IPS-NIHi7 (cell line): ENCODE results near the gene IQGAP2.
A peak's percentile ranks its signal among the peaks of the same experiment; 100 is the strongest.

Source experiments
- DNase-seq: peaks from one replicate; pipeline ENCODE4 v3.0.0; 2012; ENCODE audit warnings: mixed read lengths; ENCODE audit errors: extremely low spot score

The IQGAP2 gene

DNA sequence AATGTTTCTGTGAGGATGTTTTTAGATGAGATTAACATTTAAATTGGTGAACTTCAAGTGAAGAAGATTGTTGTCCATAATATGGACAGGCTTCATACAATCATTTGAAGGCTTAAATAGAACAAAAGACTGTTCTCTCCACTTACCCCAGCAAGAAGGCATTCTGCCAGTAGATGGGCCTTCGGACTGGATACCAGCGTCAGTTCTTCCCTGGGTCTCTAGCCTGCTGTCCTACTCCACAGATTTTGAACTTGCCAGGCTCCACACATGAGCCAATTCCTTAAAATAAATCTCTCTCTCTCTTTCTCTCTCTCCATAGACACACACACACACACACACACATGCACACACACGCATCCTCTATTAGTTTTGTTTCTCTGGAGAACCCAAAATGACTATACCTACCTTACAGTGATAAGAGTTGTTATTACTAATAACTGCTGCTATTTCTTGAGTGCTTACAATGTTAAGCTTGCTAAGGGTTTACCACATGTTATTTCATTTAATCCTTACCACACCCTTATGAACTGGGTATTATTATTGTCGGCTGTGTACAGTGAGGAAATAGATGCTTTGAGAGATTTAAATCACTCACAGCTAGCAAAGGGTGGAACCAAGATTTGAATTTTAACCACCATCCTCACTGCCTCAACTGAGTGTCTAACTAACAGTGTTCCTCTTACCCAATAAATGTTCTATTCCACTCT, 19.8 kb upstream of the IQGAP2 start:
- no peak for DNase-seq

DNA sequence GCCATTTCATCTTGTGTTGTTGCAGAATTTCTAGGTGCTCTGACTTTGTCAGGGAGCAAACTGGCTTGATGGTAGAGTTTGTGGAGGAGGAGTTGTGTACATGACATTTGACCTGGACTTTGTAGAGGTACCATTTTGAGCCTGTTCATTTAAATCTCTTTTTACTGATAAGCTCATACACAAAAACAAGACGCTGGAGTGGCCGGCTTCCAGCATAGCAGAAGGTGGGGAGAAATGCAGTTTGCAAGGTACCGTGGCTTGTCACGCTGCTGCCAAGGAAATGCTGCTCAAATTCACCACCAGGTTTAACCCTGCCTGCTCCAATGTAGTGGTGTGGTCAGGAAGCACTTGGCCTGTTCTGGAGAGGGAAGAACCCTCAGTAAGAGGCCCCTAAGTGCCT, 18.9 kb upstream of the IQGAP2 start:
- no peak for DNase-seq

DNA sequence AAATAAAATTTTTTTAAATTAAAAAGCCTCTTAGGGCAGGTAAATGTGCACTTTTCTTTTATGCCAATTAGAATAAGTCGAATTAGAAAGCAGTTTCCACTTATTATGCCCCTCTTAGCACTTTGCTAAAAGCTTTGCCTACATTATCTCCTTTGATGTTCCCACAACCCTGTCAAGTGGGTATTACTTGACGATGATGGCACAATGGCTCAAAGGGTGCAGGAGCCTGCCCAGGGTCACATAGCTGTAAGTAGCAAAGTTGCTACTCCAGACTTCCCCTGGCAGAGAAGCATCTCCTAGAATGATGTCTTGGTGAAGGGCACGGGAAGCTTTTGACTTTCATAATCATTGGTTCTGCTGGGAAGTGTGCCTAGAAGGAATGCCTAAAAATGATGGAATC, 18.4 kb upstream of the IQGAP2 start:
- no peak for DNase-seq

DNA sequence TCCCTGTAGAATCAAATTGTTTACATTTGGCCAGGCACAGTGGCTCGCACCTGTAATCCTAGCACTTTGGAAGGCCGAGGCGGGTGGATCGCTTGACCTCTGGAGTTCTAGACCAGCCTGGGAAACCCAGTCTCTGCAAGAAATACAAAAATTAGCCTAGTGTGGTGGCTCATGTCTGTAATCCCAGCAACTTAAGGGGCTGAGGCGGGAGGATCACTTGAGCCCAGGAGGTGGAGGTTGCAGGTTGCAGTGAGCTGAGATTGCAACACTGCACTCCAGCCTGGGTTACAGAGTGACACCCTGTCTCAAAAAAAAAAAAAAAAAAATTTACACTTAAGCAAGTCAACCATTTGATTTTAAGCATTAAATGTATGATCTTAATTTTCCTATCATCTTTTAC, 17.5 kb upstream of the IQGAP2 start:
- DNase-seq, result no peak

DNA sequence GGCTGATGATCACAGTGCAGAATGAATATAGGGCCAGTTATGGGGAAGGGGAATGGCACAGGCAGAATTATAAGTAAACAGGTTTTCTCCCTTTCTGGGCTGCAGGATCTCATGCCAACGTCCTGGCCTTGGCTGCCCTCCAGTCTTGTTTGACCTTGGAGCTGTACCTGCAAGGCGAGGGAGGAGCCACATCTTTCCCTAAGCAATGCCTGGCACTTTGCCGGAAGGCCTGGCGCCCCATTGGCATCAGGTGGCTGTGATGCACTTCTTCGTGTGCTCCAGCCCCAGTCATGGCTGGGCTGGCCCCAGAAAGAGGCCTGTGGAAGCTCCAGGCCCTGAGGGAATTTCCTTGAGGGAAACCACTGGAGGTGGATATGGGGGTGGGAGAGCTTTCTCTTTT, 16.7 kb upstream of the IQGAP2 start:
- DNase-seq, result no peak

DNA sequence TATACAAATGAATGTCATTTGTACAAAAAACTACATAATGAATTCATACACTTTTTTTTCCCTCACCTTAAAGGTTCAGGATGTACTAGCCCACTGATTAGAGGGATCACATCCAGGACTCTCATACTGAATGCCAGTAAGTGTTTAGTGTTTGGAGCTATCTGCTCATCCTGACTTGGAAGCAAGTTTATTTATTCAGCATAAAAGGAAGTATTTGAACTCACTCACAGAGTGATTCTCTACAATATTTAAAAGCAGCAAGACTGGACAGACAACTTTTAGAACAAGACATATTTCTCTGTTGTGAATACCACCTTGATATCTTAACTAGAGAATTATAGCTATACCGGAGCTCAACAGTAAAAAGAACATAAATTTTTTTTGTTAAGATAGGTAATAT, 14.8 kb upstream of the IQGAP2 start:
- DNase-seq, result no peak

DNA sequence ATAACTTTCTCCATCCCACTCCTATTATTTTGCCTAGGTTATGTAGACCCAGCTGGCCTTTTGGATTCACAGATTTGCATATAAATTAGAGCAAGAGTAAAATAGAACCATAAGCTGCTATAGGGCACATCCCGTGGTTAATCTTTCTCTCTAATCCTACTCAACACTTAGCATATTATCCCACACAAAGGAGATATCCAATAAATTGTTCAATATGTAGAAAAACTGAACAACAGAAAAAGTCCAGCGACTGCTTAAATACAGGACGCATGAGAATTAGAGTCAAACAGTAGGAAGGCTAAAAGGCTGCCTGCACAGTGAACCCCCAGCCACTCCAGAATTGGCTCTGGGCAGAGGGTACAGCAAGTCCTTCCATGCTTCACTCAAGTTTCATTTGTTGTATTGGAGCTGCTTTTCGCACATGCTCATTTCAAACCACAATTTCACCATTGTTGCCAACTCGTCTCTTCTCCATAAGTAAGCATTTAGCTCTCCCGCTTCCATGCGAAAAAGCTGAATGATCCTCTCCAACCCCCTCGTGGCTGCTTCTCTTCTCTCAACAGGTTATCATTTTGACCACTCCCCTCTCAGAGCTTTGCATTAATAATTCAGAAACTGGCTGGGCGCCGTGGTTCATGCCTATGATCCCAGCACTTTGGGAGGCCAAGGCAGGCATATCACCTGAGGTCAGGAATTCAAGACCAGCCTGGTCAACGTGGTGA, 14.1 kb upstream of the IQGAP2 start:
- DNase-seq, result no peak

DNA sequence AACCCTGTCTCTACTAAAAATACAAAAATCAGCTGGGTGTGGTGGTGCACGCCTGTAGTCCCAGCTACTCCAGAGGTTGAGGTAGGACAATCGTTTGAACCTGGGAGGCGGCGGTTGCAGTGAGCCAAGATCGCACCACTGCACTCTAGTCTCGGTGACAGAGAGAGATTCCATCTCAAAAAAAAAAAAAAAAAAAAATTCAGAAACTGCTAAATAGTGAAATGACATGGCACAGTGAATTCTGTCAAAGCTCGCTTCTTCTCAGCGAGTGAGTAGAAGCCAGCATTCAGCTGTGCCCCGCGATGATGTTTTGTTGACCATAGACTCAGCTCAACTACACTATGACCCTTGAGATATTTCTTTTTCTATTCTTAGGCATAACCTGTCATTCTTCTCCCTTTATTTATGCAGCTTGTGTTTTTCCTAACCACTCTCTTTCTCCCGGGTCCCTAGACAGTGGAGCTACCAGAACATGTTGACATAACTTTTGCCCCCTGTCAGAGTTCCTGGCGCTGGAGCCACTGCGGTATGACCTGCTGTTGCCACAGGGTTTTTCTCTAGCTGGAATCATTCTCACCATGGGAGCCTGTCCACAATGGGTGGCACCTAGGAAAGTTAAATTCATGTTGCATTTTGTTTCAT, 13.5 kb upstream of the IQGAP2 start:
- DNase-seq, result no peak

DNA sequence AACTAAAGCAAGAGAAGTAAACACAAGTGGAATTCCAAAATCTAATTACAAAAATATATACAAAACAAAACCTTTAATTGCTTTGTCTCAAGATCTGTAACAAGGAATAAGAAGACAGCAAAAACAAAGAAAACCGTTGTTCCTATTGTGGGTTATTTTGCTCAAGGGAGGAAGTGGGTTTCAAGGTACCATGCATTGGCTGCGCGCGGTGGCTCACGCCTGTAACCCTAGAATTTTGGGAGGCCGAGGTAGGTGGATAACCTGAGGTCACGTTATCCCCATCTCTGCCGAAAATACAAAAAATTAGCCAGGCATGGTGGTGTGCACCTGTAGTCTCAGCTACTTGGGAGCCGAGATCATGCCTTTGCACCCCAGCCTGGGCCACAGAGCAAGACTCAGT, 12.1 kb upstream of the IQGAP2 start:
- DNase-seq, result no peak

DNA sequence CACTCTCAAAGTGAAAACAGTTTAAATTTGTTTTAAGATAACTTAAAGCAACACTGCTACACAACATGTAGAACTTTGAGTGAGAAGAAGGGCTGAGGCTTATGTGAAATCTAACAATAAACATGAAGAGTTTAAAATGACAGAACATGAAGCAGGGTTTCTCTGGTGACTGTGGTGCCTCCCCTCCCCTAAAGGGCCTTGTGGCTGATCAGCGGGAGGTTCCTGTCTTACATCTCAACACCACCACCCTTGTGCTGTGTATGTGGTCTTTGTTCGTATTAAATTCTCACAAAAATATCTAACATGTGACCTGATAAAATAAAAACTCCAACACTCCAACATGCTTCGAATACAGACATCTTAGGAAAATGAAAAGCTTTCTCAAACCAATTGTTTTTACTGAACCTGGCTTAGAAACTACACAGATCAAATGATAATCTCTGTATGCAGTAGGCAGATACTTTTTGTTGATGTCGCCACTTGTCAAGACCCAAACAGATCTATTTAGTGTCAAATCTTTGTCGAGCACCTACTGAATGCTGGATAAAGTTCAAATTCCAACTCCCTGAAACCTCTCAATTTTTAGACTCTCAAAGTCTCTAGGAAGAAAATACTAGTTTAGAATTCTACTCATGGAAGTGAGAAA, 9.9 kb upstream of the IQGAP2 start:
- DNase-seq, result no peak

DNA sequence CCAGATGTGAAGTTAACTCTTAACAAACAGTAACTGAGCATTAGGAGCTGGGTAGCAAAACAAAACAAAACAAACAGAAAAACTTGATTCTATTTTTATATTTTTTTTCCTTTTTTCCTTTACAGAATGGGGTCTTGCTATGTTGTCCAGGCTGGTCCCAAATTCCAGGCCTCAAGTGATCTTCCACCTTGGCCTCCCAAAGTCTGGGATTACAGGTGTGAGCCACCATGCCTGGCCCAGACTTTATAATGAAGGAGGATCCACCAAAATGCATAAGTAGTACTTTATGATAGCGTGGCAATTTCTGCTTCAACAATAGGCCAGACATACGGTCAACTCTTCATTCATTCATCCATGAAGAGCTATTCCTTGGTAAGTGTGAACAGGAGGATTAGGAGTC, 5.9 kb upstream of the IQGAP2 start:
- no peak for DNase-seq

DNA sequence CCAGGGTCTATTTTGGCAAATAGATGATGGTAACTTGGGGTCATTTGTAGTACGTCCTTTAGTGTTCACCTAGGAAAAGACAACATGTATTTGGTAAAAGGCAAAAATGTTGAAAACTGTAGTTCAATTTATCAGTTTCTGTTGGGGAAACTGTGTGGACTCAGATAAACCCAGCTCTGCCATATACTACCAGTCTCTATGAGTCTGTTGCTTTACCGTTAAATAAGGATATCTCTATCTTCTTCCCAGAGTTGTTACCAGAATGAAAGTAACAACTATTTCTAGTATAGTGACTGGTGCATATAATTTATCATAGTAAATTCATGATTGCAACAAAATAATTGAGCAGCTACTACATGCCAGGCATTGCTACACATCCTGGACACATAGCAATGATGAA, 3.8 kb upstream of the IQGAP2 start:
- no peak for DNase-seq

DNA sequence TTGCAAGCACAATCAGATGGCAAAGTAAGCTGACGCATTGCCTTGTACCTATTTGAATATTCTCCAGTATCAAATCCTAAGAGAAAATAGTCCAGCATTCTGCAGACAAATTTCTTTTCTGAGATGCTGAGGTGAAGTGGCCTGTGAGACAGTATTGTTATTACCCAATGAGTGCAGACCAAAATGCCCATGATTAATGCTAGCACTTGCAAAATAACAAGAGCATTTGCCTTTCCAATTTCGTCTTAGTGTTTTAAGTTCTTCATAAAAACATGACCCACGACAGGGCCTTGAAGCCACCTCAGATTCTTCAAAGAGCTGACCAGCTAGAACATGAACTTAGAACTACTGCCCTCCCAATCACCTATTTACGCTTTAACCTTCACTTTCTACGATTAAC, 2.6 kb upstream of the IQGAP2 start:
- no peak for DNase-seq

DNA sequence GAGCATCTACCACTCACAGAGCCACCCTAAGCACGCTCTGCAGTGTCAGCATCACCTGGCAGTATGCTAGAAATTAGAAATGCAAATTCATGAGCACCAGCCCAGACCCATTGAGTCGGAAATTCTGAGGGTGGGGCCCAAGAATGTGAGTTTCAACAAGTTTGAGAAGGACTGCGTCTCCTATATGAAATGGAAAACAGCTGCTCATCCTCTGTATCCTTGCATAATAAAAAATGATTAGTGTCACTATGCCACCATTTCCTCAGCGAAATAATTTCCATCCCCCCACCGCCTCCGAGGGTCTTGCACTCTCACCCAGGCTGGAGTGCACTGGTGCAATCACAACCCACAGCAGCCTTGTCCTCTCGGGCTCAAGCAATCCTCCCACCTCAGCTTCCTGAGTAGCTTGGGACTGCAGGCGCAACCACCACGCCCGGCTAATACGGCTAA, 1.3 kb upstream of the IQGAP2 start:
- no peak for DNase-seq

DNA sequence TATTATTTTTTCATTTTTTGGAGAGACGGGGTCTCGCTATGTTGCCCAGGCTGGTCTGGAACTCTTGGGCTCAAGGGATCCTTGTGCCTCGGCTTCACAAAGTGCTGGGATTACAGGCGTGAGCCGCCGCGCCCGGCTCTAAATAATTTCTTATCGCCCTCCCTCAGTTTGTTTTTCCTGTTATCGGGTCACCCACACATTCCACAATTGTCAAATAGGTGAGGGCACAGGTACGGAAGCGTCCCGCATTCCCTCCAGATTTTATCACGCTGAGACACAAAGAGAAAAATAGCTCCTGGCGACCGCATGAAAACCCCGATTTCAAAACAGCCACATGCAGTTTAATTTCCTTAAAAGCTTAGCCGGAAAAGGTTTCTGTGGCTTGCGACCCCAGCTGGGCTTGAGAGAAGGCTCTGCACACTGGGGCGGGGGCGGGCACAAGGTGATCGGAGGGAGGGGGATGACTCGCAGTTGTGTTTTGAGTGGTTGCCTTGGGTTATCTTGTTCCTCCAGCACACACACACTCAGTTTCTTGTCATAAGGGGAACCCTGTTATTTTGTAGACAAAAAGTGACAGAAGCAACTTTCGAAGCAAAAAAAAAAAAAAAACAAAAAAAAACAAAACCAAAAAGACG, 717 bp upstream of the IQGAP2 start:
- DNase-seq, result peak; percentile 83

DNA sequence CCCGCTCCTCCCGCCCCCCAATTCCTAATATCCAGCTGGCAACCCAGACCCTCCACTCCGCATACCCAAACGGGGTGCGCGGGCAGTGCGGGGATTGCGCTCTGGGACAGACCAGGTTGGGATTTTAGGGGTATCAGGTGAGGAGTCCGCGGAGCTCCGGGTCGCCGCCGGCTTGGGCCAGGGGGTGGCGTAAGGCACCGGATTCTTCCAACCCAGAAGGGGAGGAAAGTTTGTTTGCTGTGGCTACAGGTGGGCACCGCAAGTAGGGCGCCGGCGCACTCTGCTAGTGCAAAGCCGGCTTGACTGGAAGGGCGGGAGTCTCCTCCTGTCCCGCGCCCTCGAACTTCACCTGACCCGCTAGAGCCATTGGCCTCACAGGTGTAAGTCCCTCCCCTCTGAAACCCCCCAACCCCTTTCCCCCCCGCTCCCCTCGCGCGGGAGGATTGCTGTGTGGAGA, 709 bp downstream of the IQGAP2 start:
- DNase-seq, result peak; percentile 73

DNA sequence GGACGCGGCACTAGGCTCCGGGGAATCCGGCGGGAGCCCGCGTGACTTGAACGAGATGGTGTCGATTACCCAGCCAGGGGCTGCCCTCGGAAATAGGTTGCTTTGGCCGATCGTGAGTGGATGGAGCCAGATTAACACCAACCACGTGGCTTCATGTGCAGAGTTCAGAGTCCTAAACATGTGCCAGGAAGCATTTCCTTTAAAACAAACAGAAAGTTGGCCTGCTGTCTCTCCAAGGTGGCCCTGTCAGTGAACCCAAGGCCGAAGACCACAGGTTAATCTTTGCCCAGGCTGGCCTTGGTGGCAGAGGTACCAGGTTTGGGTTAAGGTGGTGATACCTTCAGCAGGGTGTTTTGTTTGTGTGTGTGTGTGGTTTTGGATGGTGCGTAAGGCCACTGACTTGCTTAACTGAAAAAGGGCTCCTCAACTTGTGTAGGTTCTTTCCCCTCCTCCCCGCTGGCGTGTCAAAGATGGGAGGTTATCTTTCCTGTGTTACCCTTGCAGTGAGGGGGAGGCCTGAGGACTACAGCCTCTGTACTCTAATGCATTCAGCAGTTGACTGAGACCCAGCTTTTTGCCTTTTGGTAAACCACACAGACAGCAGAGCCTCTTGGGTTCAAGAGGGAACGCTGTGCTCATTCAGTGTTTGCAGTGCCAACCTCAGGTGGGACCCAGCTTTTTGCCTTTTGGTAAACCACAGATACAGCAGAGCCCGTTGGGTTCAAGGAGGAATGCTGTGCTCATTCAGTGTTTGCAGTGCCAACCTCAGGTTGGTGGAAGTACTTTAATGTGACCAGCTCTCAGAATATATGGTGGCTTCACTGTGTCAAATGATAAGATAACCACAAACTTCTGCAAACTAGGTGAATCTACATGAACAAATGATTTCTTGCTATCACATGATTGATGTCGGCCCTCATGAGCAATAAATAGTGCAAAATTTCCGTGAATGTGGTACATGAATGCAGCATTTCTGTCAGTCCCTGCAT, 1.4 kb downstream of the IQGAP2 start:
- no peak for DNase-seq

DNA sequence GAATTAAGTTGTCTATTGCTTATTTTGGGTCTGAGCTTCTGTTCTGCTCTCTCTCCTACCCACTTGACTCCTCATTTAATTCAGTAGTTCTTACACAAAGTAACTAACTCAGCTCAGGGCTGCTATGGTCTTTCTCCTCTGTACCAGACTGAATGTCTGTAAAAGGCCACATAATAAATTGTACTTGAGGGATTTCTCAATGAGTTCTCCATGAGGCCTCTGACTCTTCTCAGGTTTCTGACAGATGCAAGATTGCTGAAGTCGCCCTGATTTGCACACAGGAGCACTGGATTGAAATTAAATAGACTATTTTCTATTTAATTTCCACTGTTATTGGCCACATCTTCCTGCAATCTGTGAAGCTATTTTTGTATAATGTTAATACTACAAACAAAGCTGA, 2.9 kb downstream of the IQGAP2 start:
- DNase-seq, result no peak

DNA sequence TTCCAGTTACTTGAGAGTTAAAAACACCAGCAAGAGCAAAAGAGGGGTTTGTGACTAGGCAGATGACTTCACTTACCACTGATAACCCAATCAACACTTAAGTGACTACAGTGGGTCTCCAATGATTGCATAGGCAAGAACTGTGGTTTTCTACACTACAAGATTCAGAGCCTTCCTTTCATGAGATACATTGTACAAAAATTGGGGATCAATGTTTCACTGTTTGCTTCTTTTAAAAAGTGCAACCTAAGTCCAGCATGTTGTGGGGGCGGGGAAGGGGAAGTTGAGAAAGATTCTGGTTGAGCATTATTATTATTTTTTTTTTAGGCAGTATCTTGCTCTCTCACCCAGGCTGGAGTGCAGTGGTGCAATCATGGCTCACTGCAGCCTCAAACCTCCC, 3.6 kb downstream of the IQGAP2 start:
- DNase-seq, result no peak

DNA sequence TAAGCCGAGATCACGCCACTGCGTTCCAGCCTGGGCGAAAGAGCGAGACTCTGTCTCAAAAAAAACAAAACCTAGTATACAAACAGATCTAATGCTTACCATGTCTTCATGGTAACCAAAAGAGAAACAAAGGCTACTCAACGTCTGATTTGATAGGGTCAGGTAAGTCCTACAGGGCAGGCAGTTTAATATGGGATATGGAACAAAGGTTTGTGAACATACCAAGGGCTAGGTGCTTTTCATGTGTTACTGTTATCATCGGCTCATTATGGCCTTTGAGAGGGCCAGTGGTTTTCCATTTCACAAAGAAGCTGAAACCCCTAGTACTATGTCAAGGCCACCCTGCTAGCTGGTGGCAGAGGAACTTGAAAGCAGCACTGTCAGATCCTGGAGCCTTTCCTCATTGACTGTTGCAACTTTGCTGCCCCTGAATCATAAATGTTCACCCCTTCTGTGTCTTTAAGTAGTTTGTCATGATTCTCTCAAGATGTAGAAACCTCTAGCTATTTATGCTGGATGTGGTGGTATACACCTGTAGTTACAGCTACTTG, 5.1 kb downstream of the IQGAP2 start:
- DNase-seq, result no peak
